Measurements from ENCODE around the gene PDE4D.
"Not testable (repeated sequence)": the region's sequence is repeated elsewhere in the genome, so short reads cannot be mapped to it uniquely, and the experiment has no call there.

PDE4D gene

GRCh38 chr5:59596586-59597350 lies 296.8 kb downstream of the PDE4D start:
- TF ChIP-seq POLR2AphosphoS5 (IDR thresholded peaks at IDR 0.05; ENCODE audit: low read depth) (no peak), REST (IDR thresholded peaks at IDR 0.05; ENCODE audit: insufficient replicate concordance, low read depth) (no peak), SPI1 (IDR thresholded peaks at IDR 0.05; ENCODE audit: borderline replicate concordance, low read depth) (no peak), CTCF (IDR thresholded peaks at IDR 0.05; ENCODE audit: insufficient read depth, low read length) (no peak), GABPA (IDR thresholded peaks at IDR 0.05; ENCODE audit: low read depth) (no peak)
- Histone ChIP-seq H3K4me3 (replicated peaks; ENCODE audit: insufficient read depth, low read length) (no peak overlapping the region), H3K27ac (replicated peaks) (no peak overlapping the region), H3K27me3 (ENCODE audit: insufficient read depth, poor library complexity, severe bottlenecking) (no peaks in the 10 kb centered on the region)
- no peak for DNase-seq (ENCODE audit: low read depth in 1 of 2, low spot score in 1 of 2)

GRCh38 chr5:59594118-59594517 lies 299.4 kb downstream of the PDE4D start:
- H3K27ac ChIP-seq (replicated peaks); DNase-seq (ENCODE audit: low read depth in 1 of 2, low spot score in 1 of 2): not testable (repeated sequence)

GRCh38 chr5:59593439-59594007 lies 300.0 kb downstream of the PDE4D start:
- Histone ChIP-seq H3K27ac (replicated peaks) (no peak overlapping the region), H3K4me3 (replicated peaks; ENCODE audit: insufficient read depth, low read length) (no peak overlapping the region), H3K27me3 (ENCODE audit: insufficient read depth, poor library complexity, severe bottlenecking) (no peaks in the 10 kb centered on the region)
- TF ChIP-seq SPI1 (IDR thresholded peaks at IDR 0.05; ENCODE audit: borderline replicate concordance, low read depth) = no peak
- no peak for TF ChIP-seq POLR2AphosphoS5 (IDR thresholded peaks at IDR 0.05; ENCODE audit: low read depth)
- no peak for TF ChIP-seq GABPA (IDR thresholded peaks at IDR 0.05; ENCODE audit: low read depth)
- no peak for TF ChIP-seq CTCF (IDR thresholded peaks at IDR 0.05; ENCODE audit: insufficient read depth, low read length)
- TF ChIP-seq REST (IDR thresholded peaks at IDR 0.05; ENCODE audit: insufficient replicate concordance, low read depth) = no peak
- no peak for DNase-seq (ENCODE audit: low read depth in 1 of 2, low spot score in 1 of 2)

More at GRCh38 chr5:59594118-59594517, 299.4 kb downstream of the PDE4D start:
- not testable (repeated sequence) for H3K27me3 ChIP-seq (ENCODE audit: insufficient read depth, poor library complexity, severe bottlenecking); H3K4me3 ChIP-seq (replicated peaks; ENCODE audit: insufficient read depth, low read length)

- no peak for DNase-seq (ENCODE audit: low read depth in 1 of 2, low spot score in 1 of 2)
- no peak overlapping the region for H3K4me3 ChIP-seq (replicated peaks; ENCODE audit: insufficient read depth, low read length)
- no peak for TF ChIP-seq REST (IDR thresholded peaks at IDR 0.05; ENCODE audit: insufficient replicate concordance, low read depth)
- H3K27ac ChIP-seq (replicated peaks) = no peak overlapping the region
- no peaks in the 10 kb centered on the region for H3K27me3 ChIP-seq (ENCODE audit: insufficient read depth, poor library complexity, severe bottlenecking)
Observed at GRCh38 chr5:59592101-59592500, 301.4 kb downstream of the PDE4D start.
